Measurements from ENCODE around the gene TNP2.

GRCh38 chr16:11297492-11298142 lies 28.5 kb upstream of the TNP2 start:
- TF ChIP-seq CTCF (IDR thresholded peaks at IDR 0.05; ENCODE audit: low read depth, low read length, poor library complexity, severe bottlenecking) (peak; percentile 52), EZH2phosphoT487 (IDR thresholded peaks at IDR 0.05; ENCODE audit: borderline replicate concordance, low read length) (no peak)
